Measurements from ENCODE around the gene RNF135.

DNA sequence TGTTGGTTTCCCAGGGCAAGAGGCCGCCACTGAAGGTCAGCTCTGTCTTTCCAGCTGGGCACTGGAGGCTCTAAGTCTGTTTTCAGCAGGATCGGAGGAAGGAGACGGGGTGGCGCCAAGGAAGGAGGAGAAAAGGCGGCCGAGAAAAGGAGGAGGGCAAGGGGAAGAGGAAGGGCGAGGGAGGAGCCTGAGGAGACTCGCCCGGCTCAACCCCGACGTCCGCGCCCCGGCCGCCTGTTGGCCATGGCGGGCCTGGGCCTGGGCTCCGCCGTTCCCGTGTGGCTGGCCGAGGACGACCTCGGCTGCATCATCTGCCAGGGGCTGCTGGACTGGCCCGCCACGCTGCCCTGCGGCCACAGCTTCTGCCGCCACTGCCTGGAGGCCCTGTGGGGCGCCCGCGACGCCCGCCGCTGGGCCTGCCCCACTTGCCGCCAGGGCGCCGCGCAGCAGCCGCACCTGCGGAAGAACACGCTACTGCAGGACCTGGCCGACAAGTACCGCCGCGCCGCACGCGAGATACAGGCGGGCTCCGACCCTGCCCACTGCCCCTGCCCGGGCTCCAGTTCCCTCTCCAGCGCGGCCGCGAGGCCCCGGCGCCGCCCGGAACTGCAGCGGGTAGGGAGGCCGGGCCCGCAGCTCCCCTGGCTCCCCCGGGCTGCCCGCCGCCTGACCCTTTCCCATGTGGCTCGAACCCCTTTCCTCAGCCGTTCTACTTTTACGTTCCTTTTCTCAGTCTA is at the start of gene RNF135:
- TF ChIP-seq, protein P1, sequence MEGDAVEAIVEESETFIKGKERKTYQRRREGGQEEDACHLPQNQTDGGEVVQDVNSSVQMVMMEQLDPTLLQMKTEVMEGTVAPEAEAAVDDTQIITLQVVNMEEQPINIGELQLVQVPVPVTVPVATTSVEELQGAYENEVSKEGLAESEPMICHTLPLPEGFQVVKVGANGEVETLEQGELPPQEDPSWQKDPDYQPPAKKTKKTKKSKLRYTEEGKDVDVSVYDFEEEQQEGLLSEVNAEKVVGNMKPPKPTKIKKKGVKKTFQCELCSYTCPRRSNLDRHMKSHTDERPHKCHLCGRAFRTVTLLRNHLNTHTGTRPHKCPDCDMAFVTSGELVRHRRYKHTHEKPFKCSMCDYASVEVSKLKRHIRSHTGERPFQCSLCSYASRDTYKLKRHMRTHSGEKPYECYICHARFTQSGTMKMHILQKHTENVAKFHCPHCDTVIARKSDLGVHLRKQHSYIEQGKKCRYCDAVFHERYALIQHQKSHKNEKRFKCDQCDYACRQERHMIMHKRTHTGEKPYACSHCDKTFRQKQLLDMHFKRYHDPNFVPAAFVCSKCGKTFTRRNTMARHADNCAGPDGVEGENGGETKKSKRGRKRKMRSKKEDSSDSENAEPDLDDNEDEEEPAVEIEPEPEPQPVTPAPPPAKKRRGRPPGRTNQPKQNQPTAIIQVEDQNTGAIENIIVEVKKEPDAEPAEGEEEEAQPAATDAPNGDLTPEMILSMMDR (IDR thresholded peaks at IDR 0.05), result peak in 2 of 4 experiments; percentile 46 to 58
- peak; percentile 25 to 80 for TF ChIP-seq POLR2A (IDR thresholded peaks at IDR 0.05)
